Activated naive CD8-positive, alpha-beta T cell treated with anti-CD3 and anti-CD28 coated beads, Interleukin-2, amount 10 ng/mL, durations not matched to agents 7 days and 5 days (primary cell): Measurements from ENCODE around the gene PFKL. TPM values are rescaled to one million over a fixed set of nuclear protein-coding genes. Genes with fewer than 3 reads are reported as not detected.

Experiments
- ATAC-seq: fragments of 150-1000 bp; cut with Tn5 transposase; one replicate; pipeline ENCODE4 v1.10.0; 2021; ENCODE audit warnings: low read depth, moderate library complexity
- POLR2A ChIA-PET: fragments of 350-600 bp; sonication (Branson Sonifier 250); formaldehyde crosslinking; loops from one replicate; lab custom pipeline; 2021; ENCODE audit warnings: antibody characterized with exemption; lab: Charles Lee
- DNase-seq: peaks from one replicate; pipeline ENCODE4 v3.0.0; 2021
- H3K27ac Mint-ChIP-seq: one replicate; pipeline ENCODE4 v1.8.0; 2022; ENCODE audit warnings: mild to moderate bottlenecking, mixed read lengths
- H3K27me3 Mint-ChIP-seq: one replicate; pipeline ENCODE4 v1.8.0; 2022; ENCODE audit warnings: mild to moderate bottlenecking, moderate library complexity, mixed read lengths
- H3K36me3 Mint-ChIP-seq: one replicate; pipeline ENCODE4 v1.8.0; 2021; ENCODE audit warnings: mild to moderate bottlenecking, mixed read lengths
- H3K4me1 Mint-ChIP-seq: one replicate; pipeline ENCODE4 v1.8.0; 2021; ENCODE audit warnings: mixed read lengths
- H3K4me3 Mint-ChIP-seq: one replicate; pipeline ENCODE4 v1.8.0; 2022; ENCODE audit warnings: mild to moderate bottlenecking, moderate library complexity, mixed read lengths
- H3K9me3 Mint-ChIP-seq: one replicate; pipeline ENCODE4 v1.8.0; 2021; ENCODE audit warnings: mixed read lengths
- total RNA-seq, 2 experiments: library from RNA; stranded (reverse); gene quantifications; one replicate each; pipeline ENCODE4 v1.2.3, GENCODE V29; 2021

PFKL gene
- total RNA-seq, 2 experiments from 2014 or later = 183 to 193 TPM

DNA sequence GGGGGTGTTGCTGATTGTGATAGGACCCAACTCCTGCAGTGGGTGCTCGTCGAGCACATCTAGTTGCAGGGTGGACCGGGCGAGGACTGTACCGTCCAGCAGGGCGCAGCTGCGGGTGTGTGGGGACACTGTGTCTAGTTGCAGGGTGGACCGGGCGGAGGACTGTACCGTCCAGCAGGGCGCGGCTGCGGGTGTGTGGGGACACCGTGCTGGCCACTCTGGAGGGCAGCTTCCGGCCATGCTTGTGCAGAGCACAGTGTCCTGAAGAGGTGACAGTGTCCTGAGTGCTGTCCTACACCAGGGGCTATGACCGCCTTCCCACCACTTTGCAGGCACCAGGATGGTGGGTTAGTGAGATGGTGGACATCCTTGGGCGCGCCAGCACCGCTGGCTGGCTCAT lies 49.0 kb downstream of the PFKL start:
- ATAC-seq (no peak), DNase-seq (no peak)
- peaks cover 22% of the 10 kb centered on the region for H3K4me1 Mint-ChIP-seq
- H3K27ac Mint-ChIP-seq = no peak overlapping the region
- H3K27me3 Mint-ChIP-seq = peaks cover 28% of the 10 kb centered on the region
- POLR2A ChIA-PET = no interaction called here
- H3K9me3 Mint-ChIP-seq = no peaks in the 10 kb centered on the region
- peaks cover 6% of the 10 kb centered on the region for H3K36me3 Mint-ChIP-seq
- no peak overlapping the region for H3K4me3 Mint-ChIP-seq

DNA sequence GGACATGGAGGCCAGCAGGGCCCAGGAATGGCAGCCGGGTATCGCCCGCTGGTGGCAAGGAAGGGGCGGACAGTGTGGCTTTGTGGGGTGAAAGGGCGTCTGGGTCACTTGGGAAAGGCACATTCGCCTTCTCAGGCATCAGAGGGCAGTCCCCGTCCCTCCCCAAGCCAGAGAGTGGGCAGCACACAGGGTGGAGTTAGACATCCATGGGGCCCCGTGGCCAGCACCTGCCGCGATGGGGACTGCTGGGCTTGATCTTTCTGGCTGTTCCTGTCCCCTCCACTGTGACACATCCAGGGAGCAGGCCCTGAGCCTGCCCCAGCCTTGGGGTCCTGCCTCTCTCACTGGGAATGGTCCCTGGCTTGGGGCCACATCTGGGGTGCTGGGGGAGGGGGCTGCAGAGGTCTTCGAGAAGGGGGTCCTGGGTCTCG lies 49.6 kb downstream of the PFKL start:
- H3K4me1 Mint-ChIP-seq = peaks cover 27% of the 10 kb centered on the region
- DNase-seq = no peak
- H3K27me3 Mint-ChIP-seq = peaks cover 28% of the 10 kb centered on the region
- peaks cover 12% of the 10 kb centered on the region for H3K36me3 Mint-ChIP-seq
- no peaks in the 10 kb centered on the region for H3K9me3 Mint-ChIP-seq
- no peak for ATAC-seq
- no peak overlapping the region for H3K4me3 Mint-ChIP-seq
- POLR2A ChIA-PET = no interaction called here
- H3K27ac Mint-ChIP-seq = no peak overlapping the region

DNA sequence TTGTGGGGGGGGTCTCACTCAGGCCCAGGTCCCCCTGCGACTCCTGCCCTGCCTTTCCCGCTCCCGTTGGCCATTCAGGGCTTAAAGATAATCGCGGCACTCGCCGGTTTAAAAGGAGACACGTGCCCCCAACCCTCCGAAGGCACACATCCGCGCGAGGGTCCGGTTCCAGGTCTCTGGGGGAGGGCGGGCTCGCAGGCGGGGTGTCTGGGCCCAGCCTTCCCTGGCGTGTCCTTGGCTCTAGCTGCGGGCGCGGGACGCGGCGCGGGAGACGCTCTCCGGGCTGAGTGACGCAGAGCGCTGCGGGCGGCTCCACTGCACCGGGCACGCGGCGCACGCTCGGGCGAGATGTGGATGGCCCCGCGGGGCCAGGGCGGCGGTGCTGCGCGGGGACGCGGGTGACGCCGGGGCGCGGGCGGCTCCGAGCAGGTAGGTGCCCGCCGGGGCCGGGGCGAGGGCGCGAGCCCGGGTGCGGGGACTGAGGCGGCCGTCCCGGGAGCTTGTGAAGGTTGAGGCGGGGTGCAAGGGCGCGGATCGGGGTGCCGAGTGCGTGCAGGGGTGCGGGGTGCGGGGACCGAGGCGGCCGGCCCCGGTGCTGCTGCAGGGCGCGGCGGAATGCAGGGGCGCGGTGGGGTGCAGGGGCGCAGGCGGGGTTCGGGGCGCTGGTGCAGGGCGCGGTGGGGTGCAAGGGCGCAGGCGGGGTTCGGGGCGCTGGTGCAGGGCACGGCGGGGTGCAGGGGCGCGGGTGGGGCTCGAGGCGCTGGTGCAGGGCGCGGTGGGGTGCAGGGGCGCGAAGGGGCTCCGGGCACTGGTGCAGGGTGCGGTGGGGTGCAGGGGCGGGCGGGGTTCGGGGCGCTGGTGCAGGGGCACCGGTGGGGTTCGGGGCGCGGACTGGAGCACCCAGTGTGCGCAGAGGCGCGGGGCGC lies 50.3 kb downstream of the PFKL start:
- Mint-ChIP-seq H3K9me3 (no peaks in the 10 kb centered on the region), H3K27ac (no peak overlapping the region), H3K27me3 (peaks cover 28% of the 10 kb centered on the region), H3K36me3 (peaks cover 16% of the 10 kb centered on the region), H3K4me1 (peaks cover 32% of the 10 kb centered on the region), H3K4me3 (no peak overlapping the region)
- DNase-seq (no peak), ATAC-seq (no peak)
- POLR2A ChIA-PET = no interaction called here

DNA sequence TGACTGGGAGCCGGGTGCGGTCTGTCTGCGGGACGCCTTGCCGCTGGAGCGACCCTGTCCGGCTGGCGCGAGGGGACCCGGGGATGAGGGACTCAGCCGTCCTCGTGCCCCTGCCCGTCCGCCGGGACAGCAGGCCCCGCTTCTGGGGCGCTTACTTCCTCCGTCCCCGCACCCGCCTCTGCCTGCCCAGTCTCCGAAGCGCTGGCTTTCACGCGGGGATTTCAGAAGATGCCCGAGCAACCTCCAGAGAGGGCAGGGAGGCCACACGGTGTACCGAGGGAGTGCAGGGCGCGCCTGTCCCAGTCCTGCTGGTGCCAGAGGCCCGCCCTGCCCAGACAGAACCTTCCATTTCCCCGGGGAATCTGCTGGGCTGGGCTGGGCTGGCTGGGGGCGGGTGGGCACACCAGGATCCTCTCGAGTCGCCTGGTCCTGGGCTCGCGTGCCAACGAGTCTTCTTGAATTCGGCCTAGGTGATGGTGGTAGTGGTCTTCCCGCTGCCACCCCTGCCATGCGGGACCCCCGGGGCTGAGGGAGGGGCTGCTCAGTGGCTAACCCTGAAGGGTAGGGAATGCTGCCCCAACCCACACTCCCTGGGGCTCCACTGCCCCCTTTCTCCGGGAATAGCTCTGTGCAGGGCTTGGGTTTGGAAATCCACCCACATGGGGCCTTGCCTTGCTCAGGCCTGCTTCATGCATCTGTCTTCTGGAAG lies 51.1 kb downstream of the PFKL start:
- Mint-ChIP-seq H3K4me3 (no peak overlapping the region), H3K9me3 (no peaks in the 10 kb centered on the region), H3K4me1 (peaks cover 36% of the 10 kb centered on the region), H3K27me3 (peaks cover 26% of the 10 kb centered on the region), H3K27ac (no peak overlapping the region), H3K36me3 (peaks cover 22% of the 10 kb centered on the region)
- ATAC-seq = no peak
- POLR2A ChIA-PET = interaction anchor here (0.6 to 4.9 kb wide), 3 partner anchors 9 to 37 kb away, joined by 3 to 60 read pairs (median 3); partner anchors contain the start of gene CFAP410
- no peak for DNase-seq

DNA sequence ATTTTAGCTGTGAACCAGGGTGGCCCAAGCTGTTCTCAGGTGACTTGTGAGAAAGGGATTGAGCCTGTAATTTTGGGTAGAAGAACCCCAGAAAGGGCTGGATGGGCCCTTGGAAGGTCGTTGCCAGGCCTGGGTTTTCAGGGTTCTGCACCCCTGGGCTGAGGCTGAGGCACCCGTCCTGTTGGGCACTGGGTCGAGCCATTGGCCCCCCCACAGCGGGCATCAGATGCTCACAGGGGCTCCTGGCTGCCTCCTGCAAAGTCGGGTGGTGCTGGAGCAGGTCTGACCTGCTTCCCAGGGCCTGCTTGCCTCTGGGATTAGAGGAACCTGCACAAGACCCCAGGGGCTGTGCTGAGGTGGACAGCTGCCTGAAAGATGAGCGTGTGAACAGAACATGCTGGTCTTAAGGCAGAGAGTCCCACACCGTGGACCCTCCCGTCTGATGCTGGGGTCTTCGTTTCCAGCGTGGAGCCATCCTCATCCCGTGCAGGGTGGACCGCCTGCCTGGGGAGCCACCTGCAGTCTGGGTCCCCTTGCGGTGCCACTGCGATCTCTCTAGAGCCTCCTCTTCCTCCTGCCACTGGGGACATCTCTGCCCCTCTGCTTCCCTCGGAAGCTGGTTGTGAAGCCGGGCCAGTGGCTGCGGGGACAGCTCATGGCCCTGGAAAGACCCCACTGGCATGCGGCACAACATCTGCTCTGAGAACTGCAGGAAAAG lies 51.8 kb downstream of the PFKL start:
- DNase-seq (no peak), ATAC-seq (no peak)
- peak overlapping the region; percentile 93 for H3K27ac Mint-ChIP-seq
- POLR2A ChIA-PET = interaction anchor here (0.6 to 4.9 kb wide), 3 partner anchors 10 to 37 kb away, joined by 3 to 60 read pairs (median 3); partner anchors contain the start of gene CFAP410
- peaks cover 20% of the 10 kb centered on the region for H3K27me3 Mint-ChIP-seq
- peaks cover 28% of the 10 kb centered on the region for H3K36me3 Mint-ChIP-seq
- H3K9me3 Mint-ChIP-seq = no peaks in the 10 kb centered on the region
- H3K4me1 Mint-ChIP-seq = peaks cover 42% of the 10 kb centered on the region
- H3K4me3 Mint-ChIP-seq = no peak overlapping the region

DNA sequence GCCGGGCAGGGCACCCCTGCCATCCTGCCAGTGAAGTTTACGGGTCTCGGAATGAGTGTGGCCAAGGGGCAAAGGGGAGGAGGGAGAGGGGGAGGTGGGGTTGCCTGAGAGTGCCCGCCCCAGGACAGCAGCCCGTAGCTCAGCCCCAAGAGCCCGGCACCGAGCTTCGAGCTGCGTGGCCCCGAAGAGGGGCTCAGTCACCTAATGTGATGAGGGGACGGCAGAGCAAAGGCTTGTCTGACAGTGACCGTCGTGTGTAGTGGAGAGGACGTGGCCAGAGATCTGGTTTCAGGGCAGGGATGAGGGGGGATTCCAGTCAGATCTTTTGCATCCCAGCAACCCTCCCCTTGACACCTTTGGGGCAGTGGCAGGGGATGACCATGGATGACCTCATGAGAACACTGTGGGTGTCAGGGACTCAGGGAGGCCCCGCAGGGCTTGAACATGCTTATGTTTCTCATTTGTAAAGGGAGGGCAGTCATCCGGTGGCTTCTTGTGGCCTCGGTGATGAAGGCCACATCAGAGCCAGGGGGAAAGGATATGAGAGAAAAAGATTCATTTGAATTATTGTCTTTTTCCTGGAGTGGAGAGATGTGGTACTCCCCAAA lies 52.5 kb downstream of the PFKL start:
- DNase-seq = no peak
- POLR2A ChIA-PET = interaction anchor here (4.9 kb wide), 1 partner anchor 11 kb away, joined by 60 read pairs; the partner anchor contains the start of gene CFAP410
- no peak for ATAC-seq
- peak overlapping the region; percentile 93 for H3K27ac Mint-ChIP-seq
- H3K9me3 Mint-ChIP-seq = no peaks in the 10 kb centered on the region
- H3K4me1 Mint-ChIP-seq = peaks cover 47% of the 10 kb centered on the region
- H3K4me3 Mint-ChIP-seq = peak overlapping the region; percentile 92
- peaks cover 34% of the 10 kb centered on the region for H3K36me3 Mint-ChIP-seq
- H3K27me3 Mint-ChIP-seq = peaks cover 18% of the 10 kb centered on the region

DNA sequence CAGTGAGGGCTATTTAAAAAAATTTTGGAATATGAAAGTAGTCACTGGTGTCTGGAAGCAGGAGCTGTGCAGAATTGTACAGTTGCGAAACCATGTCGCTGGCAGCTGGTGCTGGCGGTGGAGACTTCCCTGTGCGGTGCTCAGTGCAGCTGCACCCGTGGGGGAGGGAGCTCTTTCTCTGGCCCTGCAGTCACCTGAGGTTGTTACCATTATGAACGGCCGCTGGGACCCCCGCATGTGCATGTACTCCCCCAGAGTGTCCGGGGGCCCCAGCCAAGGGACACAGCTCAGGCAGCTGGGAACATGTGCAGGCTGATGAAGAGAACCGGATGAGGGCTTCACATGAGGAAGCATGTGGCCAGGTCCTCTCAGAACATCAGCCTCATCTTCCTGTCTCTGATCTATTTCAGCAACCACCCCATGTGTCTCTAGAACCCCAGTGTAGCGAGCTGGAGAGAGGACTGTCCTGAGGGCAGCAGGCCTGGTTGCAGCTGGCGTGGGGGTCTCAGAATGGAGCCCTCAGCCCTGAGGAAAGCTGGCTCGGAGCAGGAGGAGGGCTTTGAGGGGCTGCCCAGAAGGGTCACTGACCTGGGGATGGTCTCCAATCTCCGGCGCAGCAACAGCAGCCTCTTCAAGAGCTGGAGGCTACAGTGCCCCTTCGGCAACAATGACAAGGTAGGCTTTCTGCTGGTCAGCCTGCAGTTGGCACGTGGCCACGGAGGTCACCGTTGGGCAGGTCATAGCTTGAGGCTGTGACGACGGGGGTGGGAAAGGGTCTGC lies 53.5 kb downstream of the PFKL start, which contains the start of gene TRPM2:
Gene TRPM2 (plus strand): TSS at position 431 of the 780 bp plus-strand sequence. CDS start 80 bp downstream, at position 511.
- H3K27me3 Mint-ChIP-seq = peaks cover 18% of the 10 kb centered on the region
- ATAC-seq (peak; percentile 88), DNase-seq (peak; percentile 69)
- H3K4me1 Mint-ChIP-seq = peaks cover 48% of the 10 kb centered on the region
- H3K27ac Mint-ChIP-seq = peak within 1 kb of the TSS; percentile 93
- POLR2A ChIA-PET = interaction anchor here (0.5 to 4.9 kb wide), 8 partner anchors 9 to 304 kb away, joined by 3 to 60 read pairs (median 3); partner anchors contain the start of genes CFAP410, KRTAP12-3 and PFKL
- H3K9me3 Mint-ChIP-seq = peaks cover under 1% of the 10 kb centered on the region
- peaks cover 41% of the 10 kb centered on the region for H3K36me3 Mint-ChIP-seq
- peak within 1 kb of the TSS; percentile 92 for H3K4me3 Mint-ChIP-seq

DNA sequence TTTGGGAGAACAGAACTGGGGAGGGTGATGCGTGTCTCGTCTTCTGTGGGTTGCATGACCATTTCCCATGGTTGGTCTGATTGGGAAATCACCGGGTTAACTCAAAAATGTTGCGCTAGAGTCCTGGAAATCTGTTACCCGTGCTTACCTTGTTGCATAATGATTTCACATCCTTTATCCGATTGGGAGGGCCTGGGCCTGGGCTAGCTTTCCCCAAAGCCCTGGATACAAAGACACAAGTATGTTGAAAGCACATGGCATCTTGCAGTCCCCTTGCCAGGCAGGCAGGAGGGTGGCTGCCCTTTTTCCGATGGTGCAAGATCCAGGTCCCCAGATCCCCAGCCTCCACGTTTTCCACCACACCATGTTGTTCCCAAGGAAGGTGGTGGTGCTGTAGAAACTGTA lies 54.1 kb downstream of the PFKL start:
- POLR2A ChIA-PET = interaction anchor here (0.5 to 4.9 kb wide), 8 partner anchors 8 to 304 kb away, joined by 3 to 60 read pairs (median 3); partner anchors contain the start of genes CFAP410, KRTAP12-3 and PFKL
- Mint-ChIP-seq H3K27ac (peak overlapping the region; percentile 93), H3K4me3 (peak overlapping the region; percentile 92), H3K9me3 (peaks cover 4% of the 10 kb centered on the region), H3K27me3 (peaks cover 12% of the 10 kb centered on the region), H3K4me1 (peaks cover 51% of the 10 kb centered on the region), H3K36me3 (peaks cover 46% of the 10 kb centered on the region)
- no peak for DNase-seq
- ATAC-seq = no peak

DNA sequence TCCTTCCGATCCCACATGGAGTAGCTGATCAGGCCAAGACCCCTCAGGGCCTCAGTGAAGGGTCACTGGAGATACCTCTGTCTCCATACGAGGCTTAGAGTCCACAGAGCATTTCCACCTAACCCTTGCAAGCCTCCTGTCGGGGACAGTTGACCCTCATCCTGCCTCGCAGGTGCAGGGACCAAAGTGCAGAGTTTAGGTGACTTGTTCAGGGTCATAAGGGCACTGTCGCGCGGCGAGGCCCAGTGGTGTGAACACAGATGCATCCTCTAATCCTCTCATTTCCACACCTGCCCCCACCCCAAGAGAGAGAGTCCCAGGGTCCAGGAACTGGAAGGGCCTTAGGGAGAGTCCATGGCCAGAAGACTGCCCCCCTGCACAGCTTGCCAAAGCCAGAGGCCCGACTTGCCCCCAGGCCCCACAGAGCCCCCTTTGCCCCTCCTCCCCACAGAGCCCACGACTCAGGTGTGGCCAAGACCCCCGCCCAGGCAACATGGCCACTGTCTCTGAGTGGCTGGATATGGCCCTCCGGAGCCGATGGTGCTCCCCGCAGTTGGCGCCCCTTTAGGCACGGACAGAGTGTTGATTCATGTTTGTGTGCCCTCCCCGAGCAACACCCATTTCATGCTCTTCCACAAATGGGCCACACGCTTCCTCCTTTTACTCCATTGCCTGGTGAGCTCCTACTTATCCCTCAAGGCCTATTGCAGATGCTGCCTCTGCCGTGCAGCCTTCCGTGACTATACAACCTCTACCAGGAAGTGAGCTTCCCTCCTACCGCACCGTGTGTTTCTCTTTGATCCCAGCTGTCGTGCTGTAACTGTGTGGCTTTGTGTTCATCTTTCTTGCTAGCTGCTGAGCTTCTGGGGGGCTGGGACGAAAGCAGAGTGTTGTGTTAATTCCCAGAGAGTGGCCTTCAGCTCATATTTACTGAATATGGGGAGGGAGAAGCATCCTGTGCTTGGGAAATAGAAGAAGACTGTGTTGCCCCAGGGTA lies 55.2 kb downstream of the PFKL start:
- H3K4me1 Mint-ChIP-seq = peaks cover 53% of the 10 kb centered on the region
- H3K27ac Mint-ChIP-seq = peak overlapping the region; percentile 93
- H3K36me3 Mint-ChIP-seq = peaks cover 50% of the 10 kb centered on the region
- DNase-seq (no peak), ATAC-seq (peak; percentile 44)
- POLR2A ChIA-PET = interaction anchor here (0.6 to 4.9 kb wide), 3 partner anchors 14 to 33 kb away, joined by 3 to 60 read pairs (median 3); partner anchors contain the start of gene CFAP410
- H3K9me3 Mint-ChIP-seq = peaks cover 4% of the 10 kb centered on the region
- peaks cover 6% of the 10 kb centered on the region for H3K27me3 Mint-ChIP-seq
- H3K4me3 Mint-ChIP-seq = peak overlapping the region; percentile 92

DNA sequence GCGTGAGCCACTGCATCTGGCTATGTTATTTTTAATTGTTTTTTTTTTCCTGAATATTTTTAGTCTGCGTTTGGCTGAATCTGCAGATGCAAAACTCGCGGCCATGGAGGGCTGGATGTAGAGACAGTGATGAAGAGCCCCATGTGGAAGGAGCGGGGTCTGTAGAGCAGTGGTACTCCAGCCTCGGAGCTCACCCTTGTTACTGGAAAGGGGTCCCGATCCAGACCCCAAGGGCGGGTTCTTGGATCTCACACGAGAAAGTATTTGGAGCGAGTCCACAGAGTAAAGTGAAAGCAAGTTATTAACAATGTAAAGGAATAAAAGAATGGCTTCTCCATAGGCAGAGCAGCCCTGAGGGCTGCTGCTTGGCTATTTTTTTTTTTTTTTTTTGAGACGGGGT lies 56.3 kb downstream of the PFKL start:
- H3K4me3 Mint-ChIP-seq = peak overlapping the region; percentile 51
- H3K27me3 Mint-ChIP-seq = peaks cover 2% of the 10 kb centered on the region
- peaks cover 53% of the 10 kb centered on the region for H3K4me1 Mint-ChIP-seq
- POLR2A ChIA-PET = interaction anchor here (0.9 to 4.9 kb wide), 2 partner anchors 15 to 32 kb away, joined by 3 to 60 read pairs; partner anchors contain the start of gene CFAP410
- peaks cover 6% of the 10 kb centered on the region for H3K9me3 Mint-ChIP-seq
- DNase-seq (no peak), ATAC-seq (no peak)
- peaks cover 54% of the 10 kb centered on the region for H3K36me3 Mint-ChIP-seq
- H3K27ac Mint-ChIP-seq = no peak overlapping the region

DNA sequence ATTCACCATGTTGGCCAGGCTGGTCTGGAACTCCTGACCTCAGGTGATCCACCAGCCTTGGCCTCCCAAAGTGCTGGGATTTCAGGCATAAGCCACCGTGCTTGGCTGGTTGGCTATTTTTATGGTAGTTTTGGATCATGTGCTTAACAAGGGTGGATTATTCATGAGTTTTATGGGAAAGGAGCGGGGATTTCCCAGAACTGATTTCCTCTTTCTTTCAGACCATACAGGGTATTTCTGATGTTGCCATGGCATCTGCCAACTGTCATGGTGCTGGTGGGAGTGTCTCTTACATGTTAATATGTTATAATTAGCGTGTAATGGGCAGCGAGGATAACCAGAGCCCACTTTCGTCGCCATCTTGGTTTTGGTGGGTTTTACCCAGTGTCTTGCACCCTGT lies 56.8 kb downstream of the PFKL start:
- peak overlapping the region; percentile 51 for H3K4me3 Mint-ChIP-seq
- peaks cover 7% of the 10 kb centered on the region for H3K9me3 Mint-ChIP-seq
- no peak for ATAC-seq
- POLR2A ChIA-PET = no interaction called here
- no peaks in the 10 kb centered on the region for H3K27me3 Mint-ChIP-seq
- no peak for DNase-seq
- H3K27ac Mint-ChIP-seq = no peak overlapping the region
- peaks cover 55% of the 10 kb centered on the region for H3K36me3 Mint-ChIP-seq
- peaks cover 52% of the 10 kb centered on the region for H3K4me1 Mint-ChIP-seq
